Effector CD8-positive, alpha-beta T cell (primary cell): ENCODE data around the gene HOXB4.

Source experiments
- DNase-seq: peaks from one replicate; lab custom pipeline; 2025; lab: John Stamatoyannopoulos, UW

Gene HOXB4

DNA sequence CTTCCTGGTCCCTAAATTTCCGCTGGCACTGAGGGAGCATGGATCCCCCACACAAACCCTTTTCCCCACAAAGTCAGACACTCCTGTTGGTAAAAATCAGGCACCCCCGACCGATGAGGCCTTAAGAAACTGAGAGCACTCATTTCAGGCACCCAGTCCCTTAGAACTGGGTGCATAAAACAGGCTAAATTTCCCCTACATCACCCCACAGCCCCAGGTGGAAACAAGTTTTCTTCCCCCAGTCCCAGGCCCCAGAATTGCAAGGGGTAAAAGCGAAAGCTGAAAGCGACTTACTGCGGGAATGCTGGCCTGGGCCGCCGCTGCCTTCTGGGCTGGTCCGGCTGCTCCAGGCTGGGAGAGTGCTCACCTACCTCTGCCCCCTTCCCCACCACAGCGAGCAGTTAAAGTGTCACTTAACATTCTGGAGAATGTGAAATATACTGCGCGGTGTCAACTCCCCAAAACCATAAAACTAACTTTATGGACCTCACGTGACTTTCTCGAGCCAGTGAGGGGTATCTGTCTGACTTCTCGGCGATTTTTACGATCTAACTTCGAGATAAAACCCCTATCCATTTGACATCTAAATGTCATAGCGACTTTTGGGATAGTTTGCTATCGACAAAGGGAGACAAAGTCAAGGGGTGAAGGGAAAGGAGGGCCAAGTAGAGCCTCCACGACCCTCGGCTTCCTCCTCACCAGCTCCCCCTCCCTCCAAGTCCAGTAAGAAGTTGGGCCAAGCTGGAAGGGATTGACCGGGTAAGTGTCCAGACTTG is 11.9 kb upstream of the HOXB4 start, which contains the start of gene HOXB3:
TSS of gene HOXB3 (minus strand) at position 411 of the 776 bp plus-strand sequence. CDS start 37,767 bp downstream, outside the sequence.
- DNase-seq, result no peak

GRCh38 chr17:48589060-48589830 is 11.1 kb upstream of the HOXB4 start:
- no peak for DNase-seq

DNA sequence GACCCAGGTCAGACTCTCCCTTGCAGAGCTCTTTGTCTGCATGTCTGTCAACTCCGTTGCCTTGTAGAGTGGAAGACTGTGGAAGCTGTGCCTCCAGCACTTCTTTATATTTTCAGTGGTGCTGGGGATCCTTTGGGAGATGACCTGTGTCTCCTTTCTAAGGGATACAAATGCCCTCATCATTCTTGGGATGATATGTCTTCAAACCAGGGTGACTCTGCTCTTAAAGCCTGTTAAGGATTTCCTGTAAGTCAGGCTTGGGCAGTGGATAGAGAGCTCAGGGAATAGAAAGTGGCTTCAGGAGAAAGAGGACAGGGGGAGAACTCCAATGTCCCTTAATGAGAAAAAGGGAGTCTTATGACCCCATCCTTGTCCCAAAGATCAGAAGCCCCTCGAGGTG is 10.4 kb upstream of the HOXB4 start:
- no peak for DNase-seq

DNA sequence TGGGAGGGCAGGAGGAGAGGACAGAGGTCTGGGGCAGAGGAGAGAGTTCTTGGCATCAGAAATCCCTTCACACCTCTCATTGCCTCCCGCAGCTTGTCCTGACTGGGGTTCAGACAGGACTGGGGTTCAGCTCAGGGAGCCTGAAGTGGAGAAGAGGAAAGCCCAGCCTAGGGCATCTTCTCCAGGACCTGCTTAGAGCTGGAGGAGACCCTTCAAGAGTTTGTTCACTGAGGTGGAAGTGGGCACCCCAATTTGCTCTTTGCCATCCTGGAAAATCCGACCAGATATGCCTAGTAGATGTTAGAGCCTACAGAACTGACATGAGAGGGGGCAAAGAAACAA is 9.9 kb upstream of the HOXB4 start:
- DNase-seq, result no peak

- no peak for DNase-seq
Measured at GRCh38 chr17:48587276-48588073, 9.3 kb upstream of the HOXB4 start.

GRCh38 chr17:48586355-48587258 is 8.5 kb upstream of the HOXB4 start:
- DNase-seq, result no peak

GRCh38 chr17:48584223-48584741 is 6.1 kb upstream of the HOXB4 start:
- no peak for DNase-seq

DNA sequence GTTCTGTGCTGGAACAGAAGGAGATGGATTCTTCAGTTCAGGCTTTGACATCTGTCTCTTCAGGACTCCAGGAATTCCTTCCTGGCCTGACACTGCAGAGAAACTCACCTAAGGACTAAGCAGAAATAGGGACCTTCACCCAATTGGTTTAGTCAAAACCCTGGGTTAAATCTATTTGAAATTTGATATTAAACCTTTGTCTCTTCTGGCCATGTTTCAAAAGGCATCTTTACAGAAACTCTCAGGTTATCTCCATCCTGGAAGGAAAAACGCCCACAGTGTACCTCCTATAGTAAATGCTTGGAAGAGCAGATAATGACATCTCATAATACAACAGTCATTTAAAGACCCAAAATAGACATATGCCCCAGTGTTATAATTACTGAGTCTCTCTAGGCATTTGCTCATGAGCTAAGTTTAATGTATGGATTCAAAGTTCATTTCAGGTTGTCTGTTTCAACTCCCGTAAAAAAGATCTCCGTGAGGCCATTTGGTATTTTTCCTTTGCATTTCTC is 5.6 kb upstream of the HOXB4 start:
- DNase-seq, result no peak

GRCh38 chr17:48582750-48583069 is 4.6 kb upstream of the HOXB4 start:
- no peak for DNase-seq

DNA sequence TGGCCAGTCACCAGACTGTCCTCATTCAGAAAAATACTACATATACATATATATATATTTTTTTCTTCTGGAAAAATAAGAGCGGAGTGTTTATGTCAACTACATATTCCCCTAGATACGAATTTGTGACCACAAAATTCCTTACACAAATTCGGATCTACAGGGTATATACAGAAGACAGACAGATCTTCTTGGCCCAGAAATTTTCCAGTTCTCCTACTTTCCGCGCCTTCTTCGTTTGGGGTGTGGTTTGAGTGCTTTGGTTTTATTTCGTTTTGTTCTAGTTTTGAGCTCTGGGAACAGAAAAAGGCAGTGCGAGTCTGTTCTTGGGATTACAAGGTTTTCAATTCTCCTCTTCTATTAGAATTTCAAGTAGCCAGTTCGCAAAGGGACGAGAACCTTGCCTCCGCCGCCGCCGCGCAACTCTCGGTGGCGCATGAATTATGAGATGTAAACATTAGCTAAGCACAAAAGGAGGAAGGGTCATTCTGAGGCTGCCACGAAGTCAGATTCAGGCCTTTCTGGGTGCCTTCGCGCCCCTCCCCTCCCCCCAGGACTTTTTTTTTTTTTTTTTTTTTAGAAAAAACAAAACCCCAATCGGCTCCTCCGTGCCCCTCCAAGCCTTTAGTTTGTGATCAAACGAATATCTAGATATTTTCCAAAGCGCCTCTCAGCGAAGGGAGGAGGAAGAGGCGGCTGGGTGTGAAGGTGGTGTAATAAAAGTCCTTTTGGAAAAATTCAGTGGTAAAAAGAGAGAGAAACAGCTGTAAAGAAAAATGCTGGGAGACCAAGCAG is 1.8 kb upstream of the HOXB4 start:
- no peak for DNase-seq

- DNase-seq, result no peak
Measured at GRCh38 chr17:48579471-48579759, 1.3 kb upstream of the HOXB4 start.

GRCh38 chr17:48578616-48579470 is 693 bp upstream of the HOXB4 start:
- DNase-seq, result no peak

DNA sequence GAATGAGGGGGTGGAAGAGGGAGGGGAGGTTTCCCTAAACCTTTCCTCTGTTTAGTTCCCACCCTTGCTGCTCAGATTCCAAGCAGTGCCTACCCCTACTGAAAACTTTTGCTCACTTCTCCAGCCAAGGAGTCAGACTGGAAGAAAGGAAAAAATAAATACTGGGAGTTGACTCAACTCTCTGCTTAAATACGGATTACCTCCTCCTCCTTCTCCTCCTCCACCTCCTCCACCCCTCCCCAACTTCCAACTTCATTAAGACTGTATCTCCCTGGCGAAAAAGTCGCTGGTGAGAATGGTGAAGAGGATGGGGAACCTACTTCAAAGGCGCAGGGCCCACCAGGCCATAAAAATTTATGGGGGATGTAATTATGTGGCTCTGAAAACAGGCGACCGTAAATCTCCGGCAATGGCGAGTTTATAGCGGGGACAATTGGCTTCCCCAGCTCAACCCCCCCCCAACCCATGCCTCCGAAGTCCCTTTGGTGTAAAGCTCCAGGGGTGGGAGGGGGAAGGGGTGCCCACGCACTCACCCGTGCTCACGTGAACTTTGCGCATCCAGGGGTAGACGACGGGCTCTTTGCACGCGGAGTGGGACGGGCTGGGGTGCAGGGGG is 712 bp downstream of the HOXB4 start:
- DNase-seq, result no peak

DNA sequence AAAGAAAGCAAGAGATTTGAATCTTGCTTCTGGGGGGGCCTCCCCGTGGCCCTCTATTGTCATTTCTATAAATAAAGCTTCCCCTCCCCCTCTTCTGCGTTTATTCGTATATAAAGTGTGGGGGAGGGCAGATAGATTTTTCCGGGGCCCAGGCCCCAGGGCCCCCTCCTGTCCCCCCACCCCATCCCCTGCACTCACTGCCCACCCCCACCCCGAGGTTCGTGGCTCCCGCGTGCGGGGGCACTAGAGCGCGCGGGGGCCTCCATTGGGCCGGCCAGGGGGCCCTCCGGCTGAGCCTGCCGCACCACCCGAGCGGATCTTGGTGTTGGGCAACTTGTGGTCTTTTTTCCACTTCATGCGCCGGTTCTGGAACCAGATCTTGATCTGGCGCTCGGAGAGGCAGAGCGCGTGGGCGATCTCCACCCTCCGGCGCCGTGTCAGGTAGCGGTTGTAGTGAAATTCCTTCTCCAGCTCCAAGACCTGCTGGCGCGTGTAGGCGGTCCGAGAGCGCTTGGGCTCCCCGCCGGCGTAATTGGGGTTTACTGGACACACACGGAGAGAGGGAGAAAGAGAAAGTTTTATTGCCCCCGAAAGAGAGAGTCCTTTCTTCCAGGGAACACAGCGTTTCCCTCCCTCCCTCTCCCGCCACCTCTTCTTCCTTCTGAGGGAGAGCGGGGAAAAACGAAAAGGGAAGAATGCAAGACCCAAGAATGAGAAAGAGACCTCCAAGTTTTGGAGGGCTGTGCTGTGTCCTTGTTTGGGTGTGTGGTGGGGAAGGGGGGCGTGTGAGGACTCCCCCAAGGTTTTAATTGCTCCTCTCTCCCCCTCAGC is 1.5 kb downstream of the HOXB4 start:
- no peak for DNase-seq

GRCh38 chr17:48575673-48576478 is 2.3 kb downstream of the HOXB4 start:
- DNase-seq, result no peak

DNA sequence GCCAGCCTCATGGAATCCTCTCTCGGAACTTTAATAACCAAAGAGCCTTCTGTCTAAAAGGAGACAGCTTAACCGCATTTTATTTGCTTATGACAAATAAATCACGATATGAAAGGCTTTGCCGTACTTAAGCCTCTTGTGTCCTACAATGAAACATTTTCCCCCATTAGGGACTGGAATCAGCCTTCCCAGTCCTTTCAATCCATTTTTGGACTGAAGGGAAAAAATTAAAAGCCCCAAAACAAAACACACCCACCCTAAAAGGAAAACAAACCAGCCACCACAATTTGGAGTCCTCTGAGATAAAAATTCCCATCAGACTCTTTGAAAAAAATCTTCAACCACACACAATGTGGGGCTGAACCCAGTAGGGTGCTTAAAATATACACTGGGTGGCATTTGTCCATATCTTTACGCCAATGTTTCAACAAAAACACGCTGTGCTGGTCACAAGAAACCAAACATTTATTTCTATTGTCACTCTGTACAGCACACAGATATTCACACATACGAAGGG is 3.0 kb downstream of the HOXB4 start:
- DNase-seq, result no peak

DNA sequence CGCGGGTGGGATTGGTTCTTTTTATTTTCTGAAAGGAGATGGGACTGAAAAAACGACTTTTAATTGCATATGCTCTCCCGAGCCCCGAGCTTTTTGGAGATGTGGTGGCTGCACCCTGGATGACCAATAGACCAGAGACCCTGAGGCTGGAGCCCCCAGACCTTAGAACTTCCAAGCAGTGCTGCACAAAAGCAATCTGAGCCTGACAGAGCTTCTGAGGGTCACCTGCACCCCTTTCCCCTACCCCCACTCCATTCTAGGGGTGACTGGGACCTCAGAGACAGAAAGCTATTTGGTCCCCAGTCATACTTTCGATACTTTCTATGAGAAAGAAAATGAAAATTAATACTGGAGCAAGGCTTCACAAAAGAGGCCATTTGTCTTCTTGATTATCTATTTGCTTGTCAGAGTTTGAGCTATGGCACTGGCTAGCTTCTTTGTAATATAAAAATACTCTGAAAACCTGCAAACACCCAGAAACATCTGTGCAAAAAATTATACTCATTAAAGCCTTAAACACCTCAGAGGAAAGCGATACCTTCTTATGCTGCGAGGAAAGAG is 3.6 kb downstream of the HOXB4 start:
- no peak for DNase-seq
